ENCODE data around the gene URI1. TPM values are rescaled to one million over a fixed set of nuclear protein-coding genes. Genes with fewer than 3 reads are reported as not detected.

The URI1 gene
- polyA plus RNA-seq, 1 of the 3 experiments (the other 2 are of a cell fraction): 32.4 TPM

- TF ChIP-seq, protein P1, sequence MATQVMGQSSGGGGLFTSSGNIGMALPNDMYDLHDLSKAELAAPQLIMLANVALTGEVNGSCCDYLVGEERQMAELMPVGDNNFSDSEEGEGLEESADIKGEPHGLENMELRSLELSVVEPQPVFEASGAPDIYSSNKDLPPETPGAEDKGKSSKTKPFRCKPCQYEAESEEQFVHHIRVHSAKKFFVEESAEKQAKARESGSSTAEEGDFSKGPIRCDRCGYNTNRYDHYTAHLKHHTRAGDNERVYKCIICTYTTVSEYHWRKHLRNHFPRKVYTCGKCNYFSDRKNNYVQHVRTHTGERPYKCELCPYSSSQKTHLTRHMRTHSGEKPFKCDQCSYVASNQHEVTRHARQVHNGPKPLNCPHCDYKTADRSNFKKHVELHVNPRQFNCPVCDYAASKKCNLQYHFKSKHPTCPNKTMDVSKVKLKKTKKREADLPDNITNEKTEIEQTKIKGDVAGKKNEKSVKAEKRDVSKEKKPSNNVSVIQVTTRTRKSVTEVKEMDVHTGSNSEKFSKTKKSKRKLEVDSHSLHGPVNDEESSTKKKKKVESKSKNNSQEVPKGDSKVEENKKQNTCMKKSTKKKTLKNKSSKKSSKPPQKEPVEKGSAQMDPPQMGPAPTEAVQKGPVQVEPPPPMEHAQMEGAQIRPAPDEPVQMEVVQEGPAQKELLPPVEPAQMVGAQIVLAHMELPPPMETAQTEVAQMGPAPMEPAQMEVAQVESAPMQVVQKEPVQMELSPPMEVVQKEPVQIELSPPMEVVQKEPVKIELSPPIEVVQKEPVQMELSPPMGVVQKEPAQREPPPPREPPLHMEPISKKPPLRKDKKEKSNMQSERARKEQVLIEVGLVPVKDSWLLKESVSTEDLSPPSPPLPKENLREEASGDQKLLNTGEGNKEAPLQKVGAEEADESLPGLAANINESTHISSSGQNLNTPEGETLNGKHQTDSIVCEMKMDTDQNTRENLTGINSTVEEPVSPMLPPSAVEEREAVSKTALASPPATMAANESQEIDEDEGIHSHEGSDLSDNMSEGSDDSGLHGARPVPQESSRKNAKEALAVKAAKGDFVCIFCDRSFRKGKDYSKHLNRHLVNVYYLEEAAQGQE (IDR thresholded peaks at IDR 0.05; ENCODE audit: low read depth, low read length): no peak
- TF ChIP-seq JUND (IDR thresholded peaks at IDR 0.05) (no peak), MXI1 (IDR thresholded peaks at IDR 0.05; ENCODE audit: low read depth, low read length) (no peak)
Observed at GRCh38 chr19:30028118-30028991, 86.3 kb downstream of the URI1 start (continued).

GRCh38 chr19:30028992-30029343 is 86.9 kb downstream of the URI1 start:
- Histone ChIP-seq H3K27ac (ENCODE audit: low read depth in 2 of 2, low read length in 1 of 2) (no peak overlapping the region), H3F3A (replicated peaks; ENCODE audit: insufficient read depth) (peaks cover 7% of the 10 kb centered on the region), H3K9me3 (no peaks in the 10 kb centered on the region), H2AFZ (ENCODE audit: low read depth) (no peak overlapping the region), H3K9ac (no peak overlapping the region), H4K20me1 (ENCODE audit: insufficient read depth) (no peaks in the 10 kb centered on the region), H3K4me2 (no peak overlapping the region), H3K4me1 (ENCODE audit: control insufficient read depth in 1 of 2, insufficient read depth in 2 of 2, low read depth in 1 of 2, low read length in 1 of 2) (no peaks in the 10 kb centered on the region), H3K4me3 (ENCODE audit: low read depth in 2 of 2, low read length in 1 of 2) (no peak overlapping the region), H3K36me3 (replicated peaks in 1 of 2; ENCODE audit: control insufficient read depth in 1 of 2, insufficient read depth in 2 of 2, low read length in 1 of 2) (peaks cover 19 to 69% of the 10 kb centered on the region in 2 experiments), H3K9me2 (no peaks in the 10 kb centered on the region), H3K27me3 (ENCODE audit: insufficient read depth) (no peaks in the 10 kb centered on the region), H3K79me2 (ENCODE audit: insufficient read depth) (0 out of 2 replicates have a peak, but pooled peaks cover 4% of the 10 kb centered on the region)
- ChIA-PET POLR2A (no interaction called here), CTCF (interaction anchor here (1.0 kb wide), 1 partner anchor 38 kb away, joined by 4 read pairs; no protein-coding TSS in a partner anchor)
- TF ChIP-seq, protein P2, sequence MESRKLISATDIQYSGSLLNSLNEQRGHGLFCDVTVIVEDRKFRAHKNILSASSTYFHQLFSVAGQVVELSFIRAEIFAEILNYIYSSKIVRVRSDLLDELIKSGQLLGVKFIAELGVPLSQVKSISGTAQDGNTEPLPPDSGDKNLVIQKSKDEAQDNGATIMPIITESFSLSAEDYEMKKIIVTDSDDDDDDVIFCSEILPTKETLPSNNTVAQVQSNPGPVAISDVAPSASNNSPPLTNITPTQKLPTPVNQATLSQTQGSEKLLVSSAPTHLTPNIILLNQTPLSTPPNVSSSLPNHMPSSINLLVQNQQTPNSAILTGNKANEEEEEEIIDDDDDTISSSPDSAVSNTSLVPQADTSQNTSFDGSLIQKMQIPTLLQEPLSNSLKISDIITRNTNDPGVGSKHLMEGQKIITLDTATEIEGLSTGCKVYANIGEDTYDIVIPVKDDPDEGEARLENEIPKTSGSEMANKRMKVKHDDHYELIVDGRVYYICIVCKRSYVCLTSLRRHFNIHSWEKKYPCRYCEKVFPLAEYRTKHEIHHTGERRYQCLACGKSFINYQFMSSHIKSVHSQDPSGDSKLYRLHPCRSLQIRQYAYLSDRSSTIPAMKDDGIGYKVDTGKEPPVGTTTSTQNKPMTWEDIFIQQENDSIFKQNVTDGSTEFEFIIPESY (IDR thresholded peaks at IDR 0.05; ENCODE audit: borderline replicate concordance, low read depth): no peak
- TF ChIP-seq JUND (IDR thresholded peaks at IDR 0.05): no peak
- TF ChIP-seq, protein P3, sequence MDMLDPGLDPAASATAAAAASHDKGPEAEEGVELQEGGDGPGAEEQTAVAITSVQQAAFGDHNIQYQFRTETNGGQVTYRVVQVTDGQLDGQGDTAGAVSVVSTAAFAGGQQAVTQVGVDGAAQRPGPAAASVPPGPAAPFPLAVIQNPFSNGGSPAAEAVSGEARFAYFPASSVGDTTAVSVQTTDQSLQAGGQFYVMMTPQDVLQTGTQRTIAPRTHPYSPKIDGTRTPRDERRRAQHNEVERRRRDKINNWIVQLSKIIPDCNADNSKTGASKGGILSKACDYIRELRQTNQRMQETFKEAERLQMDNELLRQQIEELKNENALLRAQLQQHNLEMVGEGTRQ (IDR thresholded peaks at IDR 0.05; ENCODE audit: borderline replicate concordance, low read depth, low read length): no peak
- TF ChIP-seq FOXM1 (IDR thresholded peaks at IDR 0.05; ENCODE audit: low read depth): no peak
- no peak for TF ChIP-seq FOXJ3 (CRISPR knock-in tag; IDR thresholded peaks at IDR 0.05)
- TF ChIP-seq NRF1 (IDR thresholded peaks at IDR 0.05; ENCODE audit: low read depth, low read length): no peak
- TF ChIP-seq MAX (IDR thresholded peaks at IDR 0.05; ENCODE audit: low read depth): no peak
- TF ChIP-seq TEAD4 (IDR thresholded peaks at IDR 0.05; ENCODE audit: borderline replicate concordance, insufficient read depth): no peak
- whole genome bisulfite sequencing (ENCODE audit: low lambda C conversion rate): 89% methylated on average over 1 of the region's 1 CpG
- DNase-seq: no peak

All from SK-N-SH (cell line).